HEK293T (cell line): ENCODE results near the gene KLC4.

Experiments
- ARNT ChIP-seq: fragments of 450-650 bp; IDR thresholded peaks from 2 replicates; pipeline ENCODE4 v1.6.1; 2017; ENCODE audit warnings: mild to moderate bottlenecking
- BHLHE40 ChIP-seq: fragments of 450-650 bp; IDR thresholded peaks from 2 replicates; pipeline ENCODE4 v1.6.1; 2016; ENCODE audit warnings: mild to moderate bottlenecking, moderate library complexity, borderline replicate concordance
- CTBP1 ChIP-seq: fragments of 450-650 bp; IDR thresholded peaks from 2 replicates; pipeline ENCODE4 v1.6.1; 2016; ENCODE audit warnings: borderline replicate concordance
- FOXA1 ChIP-seq: fragments of 450-650 bp; IDR thresholded peaks from 2 replicates; pipeline ENCODE4 v1.6.1; 2016; ENCODE audit warnings: mild to moderate bottlenecking
- FOXM1 ChIP-seq: fragments of 450-650 bp; IDR thresholded peaks from 2 replicates; pipeline ENCODE4 v1.6.1; 2017; ENCODE audit warnings: mild to moderate bottlenecking, borderline replicate concordance
- HDGF ChIP-seq: fragments of 450-650 bp; IDR thresholded peaks from 2 replicates; pipeline ENCODE4 v1.6.1; 2017; ENCODE audit warnings: antibody characterized with exemption, borderline replicate concordance
- L3MBTL2 ChIP-seq: fragments of 450-650 bp; conservative IDR thresholded peaks from 2 replicates; pipeline ENCODE4 v1.6.1; 2016; ENCODE audit warnings: mild to moderate bottlenecking
- LEF1 ChIP-seq: fragments of 450-650 bp; IDR thresholded peaks from 2 replicates; pipeline ENCODE4 v1.6.1; 2017; ENCODE audit warnings: mild to moderate bottlenecking, borderline replicate concordance
- NFRKB ChIP-seq: fragments of 450-650 bp; IDR thresholded peaks from 2 replicates; pipeline ENCODE4 v1.6.1; 2016; ENCODE audit warnings: mild to moderate bottlenecking, moderate library complexity
- PKNOX1 ChIP-seq: fragments of 450-650 bp; IDR thresholded peaks from 2 replicates; pipeline ENCODE4 v1.6.1; 2016
- SUZ12 ChIP-seq: fragments of 450-650 bp; IDR thresholded peaks from 2 replicates; pipeline ENCODE4 v1.6.1; 2016; ENCODE audit warnings: mild to moderate bottlenecking
- TARDBP ChIP-seq: fragments of 450-650 bp; IDR thresholded peaks from 2 replicates; pipeline ENCODE4 v1.6.1; 2016

GRCh38 chr6:43016943-43017334 is 42.5 kb upstream of the KLC4 start:
- TF ChIP-seq SUZ12 (no peak), TARDBP (no peak), BHLHE40 (no peak), ARNT (no peak), FOXA1 (no peak), LEF1 (no peak), FOXM1 (no peak), L3MBTL2 (no peak), CTBP1 (no peak), NFRKB (no peak), HDGF (no peak), PKNOX1 (no peak)
